ENCODE data around the gene OMA1.
"Not testable (repeated sequence)": the region's sequence is repeated elsewhere in the genome, so short reads cannot be mapped to it uniquely, and the experiment has no call there.

Gene OMA1

DNA sequence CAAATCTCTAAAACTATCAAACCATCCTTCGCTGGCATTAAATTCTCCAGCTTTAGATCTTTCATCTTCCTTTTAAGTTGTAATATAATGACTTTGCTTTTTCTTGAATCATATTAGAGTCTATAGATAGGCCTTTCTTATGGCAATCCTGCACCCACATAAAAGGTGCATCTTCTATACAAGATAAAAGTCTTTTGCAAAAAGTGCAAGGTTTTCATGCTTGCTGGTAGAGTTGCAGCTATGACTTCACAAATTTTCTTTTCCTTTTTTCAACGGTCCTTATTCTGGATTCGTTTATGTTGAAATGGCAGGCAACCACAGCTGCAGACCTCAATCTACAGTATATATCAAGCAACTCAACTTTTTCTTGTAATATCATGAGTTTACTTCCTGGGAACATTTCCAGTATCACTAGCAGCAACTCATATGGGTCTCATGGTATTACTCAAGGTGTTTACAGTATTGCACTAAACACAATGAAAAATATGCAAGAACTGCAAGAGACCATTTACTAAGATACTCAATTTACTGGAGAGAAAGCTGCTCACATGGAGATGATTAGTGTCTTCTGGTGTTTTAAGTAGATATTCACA is 22.1 kb downstream of the OMA1 start:
- no peak for DNase-seq

DNA sequence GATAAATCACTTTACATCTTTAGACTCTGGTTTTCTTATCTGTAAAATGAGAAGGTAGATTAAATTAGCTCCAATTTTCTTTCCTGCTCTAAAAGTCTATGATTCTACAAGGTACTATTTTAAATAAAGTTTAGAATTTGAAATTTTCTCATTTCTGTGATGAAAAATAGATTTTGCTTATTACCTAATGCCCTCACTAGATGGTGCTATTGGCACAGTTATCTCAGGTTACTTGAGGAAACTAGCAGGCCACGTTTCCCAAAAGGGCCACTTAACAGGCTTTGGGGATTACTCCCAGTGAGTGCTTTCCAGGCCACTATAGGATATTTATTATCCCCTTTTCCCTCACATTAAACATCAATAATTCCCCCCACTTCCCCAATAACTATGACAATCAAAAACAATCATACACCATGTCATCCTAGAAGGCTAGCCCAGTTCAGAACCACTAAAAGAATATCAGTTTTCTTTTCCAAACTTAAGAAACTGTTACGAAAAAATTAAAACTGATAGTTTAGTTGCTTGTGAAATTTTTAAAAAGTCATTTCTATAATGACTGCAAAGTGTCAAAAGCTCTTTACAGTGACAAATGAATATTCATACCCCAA is 30.6 kb downstream of the OMA1 start:
- DNase-seq = peak in 1 of 2 experiments; percentile 23

DNA sequence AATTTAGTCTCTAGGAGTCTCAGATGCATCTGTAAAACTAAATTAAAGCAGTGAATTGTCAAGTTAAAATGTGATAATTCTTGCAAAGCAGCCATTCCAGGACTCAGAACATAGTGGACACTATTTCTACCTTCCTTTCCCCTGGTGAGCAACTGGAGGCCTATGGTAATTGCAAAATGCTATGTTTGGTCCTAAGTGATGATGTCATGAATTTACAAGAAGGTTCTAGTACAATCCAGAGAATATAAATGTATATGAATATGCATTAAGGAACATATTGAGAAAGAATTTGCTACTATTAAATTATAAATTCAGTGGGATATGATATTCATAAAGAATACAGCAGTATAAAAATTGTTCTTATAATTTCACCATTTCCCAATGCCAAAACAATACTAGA is 32.6 kb downstream of the OMA1 start:
- no peak for DNase-seq

GRCh38 chr1:58508629-58509028 is 37.9 kb downstream of the OMA1 start:
- no peak for DNase-seq

DNA sequence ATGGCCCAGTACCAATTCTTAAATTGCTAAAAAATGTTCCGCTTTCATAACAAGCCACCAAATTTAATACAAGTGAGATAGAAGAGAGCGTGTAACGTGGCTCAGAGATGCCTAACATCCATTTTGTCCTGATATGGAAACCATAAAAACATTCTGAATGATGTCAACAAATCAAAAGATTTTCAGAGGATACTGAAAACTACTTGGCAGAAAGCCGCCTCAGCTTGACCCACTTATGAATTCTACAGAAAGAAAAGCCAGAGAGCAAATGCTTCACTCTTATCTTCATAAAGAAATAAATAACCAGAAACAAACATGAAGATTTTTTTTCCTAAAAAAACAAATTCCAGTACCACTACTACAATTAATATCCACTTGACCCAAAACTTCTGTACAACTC is 41.2 kb downstream of the OMA1 start:
- DNase-seq = no peak

- no peak for DNase-seq
Measured at GRCh38 chr1:58502519-58502918, 44.0 kb downstream of the OMA1 start.

- no peak for DNase-seq
Measured at GRCh38 chr1:58500043-58500442, 46.5 kb downstream of the OMA1 start.

DNA sequence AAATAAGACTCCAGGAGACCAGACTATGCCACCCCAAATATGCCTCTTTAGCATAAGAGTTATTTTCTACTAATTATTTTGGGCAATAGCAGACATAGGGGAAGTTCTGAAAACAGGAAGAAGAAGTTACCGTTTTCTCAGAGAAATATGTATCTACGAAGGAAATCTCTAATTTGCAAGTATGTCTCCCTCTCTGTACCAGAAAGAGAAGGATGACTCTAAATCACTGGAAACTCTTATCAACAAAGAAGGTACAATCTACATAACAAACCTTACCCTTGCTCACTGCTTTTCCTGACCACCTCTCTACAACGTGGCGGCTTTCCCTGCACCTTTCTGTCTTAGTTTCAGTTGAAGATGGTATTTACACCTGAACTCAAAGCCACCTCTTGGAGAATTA is 49.0 kb downstream of the OMA1 start:
- DNase-seq = no peak

DNA sequence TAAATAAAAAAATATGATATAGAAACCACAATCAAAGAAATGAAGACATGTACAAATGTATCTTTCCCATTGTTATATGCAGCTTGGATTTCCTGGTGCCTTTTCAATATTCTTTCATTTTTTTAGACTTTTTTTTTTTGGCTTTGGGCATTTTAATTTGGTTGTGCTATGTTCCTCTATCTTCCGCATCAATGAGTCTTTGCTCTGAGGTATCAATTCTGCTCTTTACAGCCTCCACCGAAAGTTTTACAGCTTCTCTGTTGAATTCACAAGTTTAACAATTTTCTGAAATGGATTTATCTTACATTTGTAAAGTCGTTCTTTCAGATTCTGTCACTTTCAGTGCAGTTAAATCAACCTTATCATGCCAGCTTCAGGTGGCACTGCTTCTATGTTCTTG is 50.5 kb downstream of the OMA1 start:
- no peak for DNase-seq

DNA sequence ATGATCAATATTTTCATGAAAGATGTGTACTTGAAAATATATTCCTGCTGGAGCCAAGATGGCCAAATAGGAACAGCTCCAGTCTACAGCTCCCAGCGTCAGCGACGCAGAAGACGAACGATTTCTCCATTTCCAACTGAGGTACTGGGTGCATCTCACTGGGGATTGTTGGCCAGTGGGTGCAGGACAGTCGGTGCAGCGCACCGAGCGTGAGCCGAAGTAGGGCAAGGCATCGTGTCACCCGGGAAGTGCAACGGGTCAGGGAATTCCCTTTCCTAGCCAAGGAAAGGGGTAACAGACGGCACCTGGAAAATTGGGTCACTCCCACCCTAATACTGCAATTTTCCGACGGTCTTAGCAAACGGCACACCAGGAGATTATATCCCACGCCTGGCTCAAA is 57.6 kb downstream of the OMA1 start:
- DNase-seq = not testable (repeated sequence)

DNA sequence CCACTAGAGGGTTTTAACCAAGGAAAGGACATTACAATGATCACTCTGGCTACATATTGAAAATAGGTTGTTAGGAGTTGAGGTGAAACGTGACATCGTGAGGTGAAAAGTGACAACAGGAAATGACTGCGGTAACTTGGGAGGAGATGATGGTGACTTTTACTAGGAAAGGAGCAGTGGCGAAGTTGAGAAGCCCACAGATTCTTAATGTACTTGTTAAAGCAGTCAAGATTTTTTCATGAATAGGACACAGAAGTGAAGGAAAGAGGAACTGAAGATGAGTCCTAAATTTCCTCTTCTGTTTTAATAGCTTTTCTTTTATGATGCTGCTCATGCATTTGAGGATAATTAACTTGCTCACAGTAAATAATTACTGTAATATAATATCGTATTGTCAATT is 59.5 kb downstream of the OMA1 start:
- DNase-seq = no peak

- DNase-seq = no peak
Measured at GRCh38 chr1:58481962-58482361, 64.6 kb downstream of the OMA1 start.

DNA sequence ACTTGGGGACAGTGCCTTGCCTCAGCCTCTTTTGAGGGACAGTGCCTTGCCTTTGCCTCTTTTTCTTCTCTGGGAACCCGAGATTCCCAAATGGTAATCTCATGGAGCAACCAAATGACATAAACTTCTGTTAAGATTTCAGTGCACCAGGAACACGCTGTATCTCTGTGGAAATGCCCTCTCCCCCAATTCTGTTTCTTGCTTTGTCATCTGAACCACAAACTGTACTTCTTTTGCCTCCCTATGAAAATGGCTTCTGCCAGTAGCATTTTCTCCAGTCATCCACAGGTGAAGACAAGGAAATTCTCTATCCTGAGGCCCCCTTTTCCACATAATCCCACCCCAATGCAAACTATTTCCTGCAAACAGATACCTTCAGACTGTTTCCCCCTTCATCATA is 66.3 kb downstream of the OMA1 start:
- no peak for DNase-seq

GRCh38 chr1:58477390-58477789 is 69.1 kb downstream of the OMA1 start:
- no peak for DNase-seq

DNA sequence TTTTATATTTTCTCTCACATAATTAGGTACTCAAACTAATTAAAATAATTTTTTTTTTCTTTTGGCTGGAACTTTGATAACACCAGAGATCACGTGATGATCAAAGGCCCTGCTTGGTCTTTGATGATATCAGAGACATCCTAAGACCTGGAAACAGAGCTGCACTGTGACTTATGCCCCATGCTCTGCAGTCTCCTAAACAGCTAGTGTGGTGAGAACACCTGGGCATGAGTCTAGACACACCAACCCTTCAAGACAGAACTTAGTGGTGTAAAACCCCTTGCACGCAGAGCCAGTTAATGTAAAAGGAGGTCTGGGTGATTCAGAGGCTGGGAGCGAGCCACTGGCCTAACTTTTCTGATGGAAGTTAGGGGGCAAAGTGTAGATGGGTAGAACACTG is 70.3 kb downstream of the OMA1 start:
- no peak for DNase-seq

DNA sequence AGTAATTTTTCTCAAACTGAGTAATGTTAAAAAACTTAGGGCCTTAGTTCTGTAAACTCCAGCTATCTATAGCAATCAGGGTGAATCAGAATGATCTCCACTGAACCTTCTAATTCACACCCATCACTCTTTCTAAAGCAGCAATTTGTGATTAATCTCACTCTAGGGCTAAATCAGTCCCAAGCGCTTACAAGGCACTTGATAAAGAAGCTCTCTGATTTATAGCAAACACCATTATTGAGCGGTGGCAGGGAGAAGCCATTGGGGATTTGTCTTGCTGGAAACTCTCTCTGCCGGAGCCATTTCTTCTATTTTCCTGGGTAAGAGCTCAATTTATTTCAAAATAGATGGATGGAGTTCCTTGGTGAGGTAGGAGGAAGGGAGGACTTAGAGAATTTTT is 77.0 kb downstream of the OMA1 start:
- no peak for DNase-seq

DNA sequence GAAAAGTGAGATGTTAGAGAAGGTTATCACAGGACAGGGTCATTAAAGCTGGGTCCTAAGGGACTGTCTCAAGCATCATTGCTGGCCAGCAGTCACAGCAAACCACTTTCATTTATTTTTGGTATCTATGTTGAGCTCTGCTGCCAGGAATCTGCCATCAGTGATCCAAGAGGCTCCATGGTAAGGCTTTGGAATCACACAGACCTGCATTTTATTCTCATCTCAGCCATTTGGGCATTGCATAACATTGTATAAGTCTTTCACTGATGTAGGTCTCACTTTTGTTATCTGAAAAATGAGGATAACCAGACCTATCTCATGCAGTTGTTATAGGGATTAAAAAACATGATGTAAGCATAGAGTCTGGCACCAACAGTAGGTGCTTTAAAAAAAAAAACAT is 77.5 kb downstream of the OMA1 start:
- DNase-seq = no peak

DNA sequence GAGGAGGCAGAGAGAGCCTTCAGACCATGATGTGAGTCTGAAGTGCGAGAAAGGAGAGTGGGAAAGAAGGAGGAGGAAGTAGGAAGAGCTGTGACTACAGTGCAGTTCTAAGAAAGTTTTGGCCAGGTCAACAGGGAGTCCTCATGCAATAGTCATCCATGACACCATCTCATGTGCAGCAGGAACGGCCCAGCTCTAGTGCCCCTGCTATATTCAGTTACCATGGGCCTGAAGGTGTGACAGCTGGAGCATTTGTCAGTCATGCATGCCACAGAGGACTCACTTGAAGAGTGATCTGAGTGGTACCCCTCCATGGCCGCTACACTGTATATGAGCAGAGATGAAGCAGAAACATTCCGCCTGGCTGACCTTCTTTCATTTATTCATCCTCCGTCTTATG is 77.9 kb downstream of the OMA1 start:
- DNase-seq = no peak

DNA sequence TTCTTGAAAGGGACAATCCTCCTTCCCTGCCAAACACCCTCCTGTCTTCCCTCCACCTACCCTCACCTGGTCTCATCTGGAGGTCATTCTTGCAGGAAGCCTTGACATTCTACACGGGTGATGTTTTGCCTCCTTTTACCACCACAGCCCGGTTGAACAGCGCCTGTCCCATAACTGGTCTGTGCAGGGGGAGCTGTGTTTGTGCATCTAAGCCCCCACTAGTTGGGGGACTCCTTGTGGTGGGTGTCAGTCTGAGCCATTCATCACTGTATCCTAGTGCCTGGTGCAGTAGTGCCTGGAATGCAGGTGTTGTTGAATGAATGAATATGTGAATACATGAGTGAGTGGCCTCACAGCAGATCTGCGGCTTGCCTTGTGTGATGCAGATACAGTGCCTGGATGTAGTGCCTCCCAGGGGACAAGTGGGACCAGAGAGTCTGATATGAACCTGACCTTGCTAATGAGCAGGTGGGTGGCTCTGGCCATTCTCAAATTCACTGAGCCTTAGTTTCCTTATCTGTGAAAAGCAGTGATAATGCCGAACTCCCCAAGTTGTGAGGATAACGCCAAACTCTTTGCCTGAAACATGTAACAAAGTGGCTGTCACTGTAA is 79.8 kb downstream of the OMA1 start:
- no peak for DNase-seq

DNA sequence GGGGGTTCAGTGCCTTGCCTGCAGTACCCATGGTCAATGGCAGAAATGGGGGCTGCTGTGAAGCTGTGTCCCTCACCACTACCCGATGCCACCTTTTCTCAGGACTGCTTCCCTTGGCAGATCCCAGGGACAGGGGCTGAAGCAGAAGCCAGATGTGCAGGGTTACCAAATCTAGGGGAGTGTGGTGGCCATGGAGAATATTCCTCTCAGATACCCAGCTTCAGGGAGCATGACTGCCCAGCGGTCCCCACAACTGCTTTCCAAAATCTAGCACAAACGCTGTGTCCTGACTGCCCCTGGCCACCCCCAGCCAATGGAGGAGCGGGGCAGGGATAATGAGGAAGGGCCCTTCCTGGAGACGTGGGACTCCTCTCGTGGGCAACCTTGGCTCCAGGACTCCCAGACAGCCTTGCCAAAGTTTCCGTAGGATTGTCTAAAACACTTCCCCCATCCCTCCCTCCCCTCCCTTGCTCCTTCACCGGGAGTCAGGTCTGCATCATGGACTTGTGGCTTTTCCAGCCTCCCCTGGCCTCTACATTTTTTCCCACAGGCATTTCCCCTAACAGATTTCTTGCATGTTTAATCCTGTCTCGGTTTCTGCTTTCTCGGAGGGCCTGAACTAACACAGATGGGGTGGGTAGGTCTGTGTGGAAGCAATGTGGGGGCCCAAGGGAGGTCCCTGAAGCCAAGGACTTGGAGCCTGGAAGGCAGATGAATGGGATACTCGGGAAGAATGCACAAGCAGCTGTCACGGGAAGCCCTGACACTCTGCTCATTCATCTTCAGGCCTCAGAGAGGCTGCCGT is 80.5 kb downstream of the OMA1 start:
- no peak for DNase-seq

DNA sequence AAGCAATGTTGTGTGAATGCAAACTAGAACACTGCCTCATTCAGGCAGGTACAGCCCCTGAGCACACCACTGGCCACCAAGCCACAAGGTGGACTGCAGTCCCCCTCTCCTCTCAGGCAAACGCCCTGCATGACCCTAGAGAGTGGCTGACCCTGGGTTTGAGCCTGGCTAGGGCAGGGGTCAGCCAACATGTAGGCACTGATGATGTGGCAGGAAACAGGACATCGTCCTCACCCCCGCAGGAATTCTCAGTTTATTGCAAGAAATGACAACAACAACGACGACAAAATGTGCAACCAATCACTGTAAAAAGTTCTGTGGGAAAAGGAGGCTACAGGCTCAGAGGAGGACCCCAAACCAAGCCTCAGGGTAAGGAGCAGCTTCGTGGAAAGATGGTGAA is 81.3 kb downstream of the OMA1 start:
- no peak for DNase-seq

DNA sequence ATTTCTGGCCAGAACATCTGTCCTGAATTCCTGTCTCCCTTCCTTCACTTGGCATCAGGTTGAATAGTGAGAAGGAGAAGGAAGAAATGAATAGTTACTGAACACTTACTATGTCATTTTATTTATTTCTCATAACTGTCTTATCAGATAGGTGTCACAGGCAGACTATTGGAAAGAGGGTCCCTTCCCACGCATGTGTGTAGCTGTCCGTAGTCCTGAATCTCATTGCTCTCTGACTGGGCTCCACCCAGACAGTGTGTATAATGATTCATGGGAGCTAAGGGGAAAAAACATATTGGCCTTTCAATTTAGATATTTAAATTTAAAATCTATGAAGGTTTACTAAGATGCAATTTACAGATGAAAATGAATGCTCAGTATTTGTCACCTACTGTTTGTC is 86.1 kb downstream of the OMA1 start:
- peak in 1 of 2 experiments; percentile 4 for DNase-seq

GRCh38 chr1:58459911-58460310 is 86.6 kb downstream of the OMA1 start:
- no peak for DNase-seq

- DNase-seq = no peak
Measured at GRCh38 chr1:58457023-58457635, 89.4 kb downstream of the OMA1 start.
